Keratinocyte (primary cell): ENCODE data around the gene ULK4. TPM values are rescaled to one million over a fixed set of nuclear protein-coding genes. Genes with fewer than 3 reads are reported as not detected.

Source experiments
- DNase-seq: peaks from one replicate; pipeline ENCODE4 v3.0.0-alpha.2; 2011; ENCODE audit warnings: low read depth, missing footprints, low spot score
- FAIRE-seq: peaks from 2 replicates; lab custom pipeline; 2011; peaks lifted over from hg19 to GRCh38; lab: Jason Lieb, UNC
- H2AFZ ChIP-seq: 2 replicates; pipeline ENCODE4 v1.6.0; 2012; ENCODE audit warnings: low read length, control low read depth, inconsistent platforms; ENCODE audit not compliant: control insufficient read depth
- H3K27ac ChIP-seq: 2 replicates; pipeline ENCODE4 v1.5.1; 2011; ENCODE audit warnings: low read length; ENCODE audit not compliant: control insufficient read depth, insufficient read depth
- H3K27me3 ChIP-seq: 3 replicates; pipeline ENCODE4 v1.6.0; 2011; ENCODE audit warnings: low read length; ENCODE audit not compliant: control insufficient read depth, insufficient read depth; ENCODE audit errors: extremely low read depth
- H3K36me3 ChIP-seq, 2 experiments: 2 replicates in 1 of 2; 3 replicates in 1 of 2; pipeline ENCODE4 v1.5.1; 2011; ENCODE audit warnings: low read length in 2 of 2, mild to moderate bottlenecking in 1 of 2; ENCODE audit not compliant: control insufficient read depth in 2 of 2, insufficient read depth in 2 of 2; ENCODE audit errors: extremely low read depth in 1 of 2
- H3K4me1 ChIP-seq: 3 replicates; pipeline ENCODE4 v1.5.1; 2011; ENCODE audit warnings: low read length; ENCODE audit not compliant: control insufficient read depth, insufficient read depth; ENCODE audit errors: extremely low read depth
- H3K4me2 ChIP-seq: 3 replicates; pipeline ENCODE4 v1.6.0; 2011; ENCODE audit warnings: low read depth, low read length; ENCODE audit not compliant: control insufficient read depth, insufficient read depth; ENCODE audit errors: extremely low read depth
- H3K4me3 ChIP-seq, 3 experiments: fragments of 200-600 bp in 1 of 3; sonication (generic) in 1 of 3; 2 replicates in 2 of 3; 3 replicates in 1 of 3; pipeline ENCODE4 v1.5.1; 2011 to 2016; ENCODE audit warnings: low read length in 3 of 3, mild to moderate bottlenecking in 3 of 3, control low read depth in 2 of 3, inconsistent platforms in 1 of 3, low read depth in 1 of 3, mixed read lengths in 1 of 3, mixed run types in 1 of 3, moderate library complexity in 1 of 3; ENCODE audit not compliant: control insufficient read depth in 2 of 3, insufficient read depth in 2 of 3; ENCODE audit errors: extremely low read depth in 1 of 3
- H3K79me2 ChIP-seq: 2 replicates; pipeline ENCODE4 v1.6.0; 2012; ENCODE audit warnings: low read length; ENCODE audit not compliant: control insufficient read depth, insufficient read depth
- H3K9ac ChIP-seq: 3 replicates; pipeline ENCODE4 v1.6.0; 2011; ENCODE audit warnings: low read length; ENCODE audit not compliant: control insufficient read depth, insufficient read depth; ENCODE audit errors: extremely low read depth
- H3K9me1 ChIP-seq: 3 replicates; pipeline ENCODE4 v1.6.0; 2011; ENCODE audit warnings: low read length; ENCODE audit not compliant: control insufficient read depth, insufficient read depth; ENCODE audit errors: extremely low read depth
- H3K9me3 ChIP-seq: 2 replicates; pipeline ENCODE4 v1.5.1; 2012; ENCODE audit warnings: low read depth, low read length; ENCODE audit not compliant: control insufficient read depth
- H4K20me1 ChIP-seq: 3 replicates; pipeline ENCODE4 v1.6.0; 2011; ENCODE audit warnings: low read length; ENCODE audit not compliant: control insufficient read depth, insufficient read depth; ENCODE audit errors: extremely low read depth
- EZH2 ChIP-seq: IDR thresholded peaks from one replicate; pipeline ENCODE4 v1.6.1; 2012; ENCODE audit warnings: inconsistent platforms, mild to moderate bottlenecking, low read length, moderate library complexity
- dilution Hi-C: fragments of 300-500 bp; cut with MboI; formaldehyde crosslinking; loops from one replicate; pipeline ENCODE4 v1.7.0; 2020; ENCODE audit warnings: low sequenced_read_pairs; ENCODE audit not compliant: extremely low pct_ligation_motif_present
- polyA plus RNA-seq, 5 experiments: library from polyadenylated mRNA; depleted of rRNA in 3 of 5; stranded (reverse) in 3 of 5; stranded (forward) in 1 of 5; unstranded in 1 of 5; fragments of >200 nt; gene quantifications; 1 replicate in 1 of 5; 2 replicates in 3 of 5; 3 replicates in 1 of 5; pipeline versions ENCODE4 v1.2.1 to v1.2.3, GENCODE V29; 2011 to 2012; ENCODE audit warnings: missing spikeins in 2 of 5, low read depth in 1 of 5, low replicate concordance in 1 of 5
- TF ChIP-seq, protein P1 (sequence below), 3 experiments: IDR thresholded peaks in 1 of 3; conservative IDR thresholded peaks in 1 of 3; optimal IDR thresholded peaks in 1 of 3; 2 replicates in 2 of 3; 3 replicates in 1 of 3; pipeline versions ENCODE3 to v1.5.1; 2011; ENCODE audit warnings: low read length in 3 of 3, mild to moderate bottlenecking in 3 of 3, moderate library complexity in 2 of 3, control low read depth in 1 of 3, inconsistent platforms in 1 of 3; ENCODE audit not compliant: insufficient read depth in 2 of 3; ENCODE audit errors: extremely low read depth in 1 of 3

Gene ULK4
- polyA plus RNA-seq, 1 donor (not counting 4 experiments of a cell fraction or from before 2014, with no cell fraction given), result 6.1 TPM

DNA sequence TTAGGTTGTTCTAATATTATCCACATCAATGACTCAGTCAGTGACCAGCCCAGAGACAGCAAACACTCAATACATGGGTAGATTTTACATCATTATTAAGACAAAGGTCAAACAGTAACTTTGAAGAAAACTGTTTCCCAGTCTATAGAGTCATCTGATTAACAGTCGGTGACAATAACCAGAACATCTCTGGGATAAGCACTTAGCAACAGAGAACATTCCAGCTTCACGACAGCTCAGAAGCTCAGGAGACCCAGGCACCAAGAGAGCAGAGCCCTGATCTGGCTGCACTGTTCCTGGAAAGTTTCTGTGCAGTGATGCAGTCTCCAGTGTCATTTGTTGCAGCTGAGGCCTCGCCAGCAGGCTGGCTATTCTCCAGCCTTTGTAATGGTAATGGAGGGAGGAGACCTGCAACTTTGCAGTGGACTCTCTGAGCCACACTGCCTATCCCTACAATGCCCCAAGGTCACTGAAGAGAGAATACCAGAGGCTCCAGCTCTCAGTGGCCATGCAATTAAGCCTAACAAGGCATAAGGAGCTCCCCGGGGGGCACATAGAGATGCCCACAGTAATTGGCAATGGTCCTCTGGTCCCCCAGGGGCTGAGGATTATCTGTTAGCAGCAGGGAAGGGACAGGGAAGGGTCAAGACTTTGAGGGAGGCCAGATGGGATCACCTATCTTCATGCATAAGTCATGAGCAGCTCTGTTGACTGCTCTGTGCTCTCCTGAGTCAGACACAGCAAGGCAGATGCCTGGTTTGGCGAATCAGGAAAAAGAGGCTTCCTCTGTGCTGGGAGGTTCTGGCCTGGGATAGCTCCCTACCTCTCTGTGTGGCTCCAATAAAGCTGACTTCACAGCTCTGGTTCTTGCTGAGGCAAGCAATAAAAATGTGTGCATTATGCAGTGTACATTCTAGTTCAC, 599.0 kb downstream of the ULK4 start:
- Histone ChIP-seq H4K20me1 (no peaks in the 10 kb centered on the region), H3K36me3 (no peaks in the 10 kb centered on the region), H3K9me3 (no peaks in the 10 kb centered on the region), H2AFZ (no peak overlapping the region), H3K27ac (no peak overlapping the region), H3K27me3 (no peaks in the 10 kb centered on the region), H3K4me2 (no peak overlapping the region), H3K9ac (no peak overlapping the region), H3K4me3 (no peak overlapping the region), H3K9me1 (no peaks in the 10 kb centered on the region), H3K4me1 (no peaks in the 10 kb centered on the region), H3K79me2 (no peaks in the 10 kb centered on the region)
- dilution Hi-C loops, result no loop called here
- no peak for TF ChIP-seq EZH2
- TF ChIP-seq, protein P1, sequence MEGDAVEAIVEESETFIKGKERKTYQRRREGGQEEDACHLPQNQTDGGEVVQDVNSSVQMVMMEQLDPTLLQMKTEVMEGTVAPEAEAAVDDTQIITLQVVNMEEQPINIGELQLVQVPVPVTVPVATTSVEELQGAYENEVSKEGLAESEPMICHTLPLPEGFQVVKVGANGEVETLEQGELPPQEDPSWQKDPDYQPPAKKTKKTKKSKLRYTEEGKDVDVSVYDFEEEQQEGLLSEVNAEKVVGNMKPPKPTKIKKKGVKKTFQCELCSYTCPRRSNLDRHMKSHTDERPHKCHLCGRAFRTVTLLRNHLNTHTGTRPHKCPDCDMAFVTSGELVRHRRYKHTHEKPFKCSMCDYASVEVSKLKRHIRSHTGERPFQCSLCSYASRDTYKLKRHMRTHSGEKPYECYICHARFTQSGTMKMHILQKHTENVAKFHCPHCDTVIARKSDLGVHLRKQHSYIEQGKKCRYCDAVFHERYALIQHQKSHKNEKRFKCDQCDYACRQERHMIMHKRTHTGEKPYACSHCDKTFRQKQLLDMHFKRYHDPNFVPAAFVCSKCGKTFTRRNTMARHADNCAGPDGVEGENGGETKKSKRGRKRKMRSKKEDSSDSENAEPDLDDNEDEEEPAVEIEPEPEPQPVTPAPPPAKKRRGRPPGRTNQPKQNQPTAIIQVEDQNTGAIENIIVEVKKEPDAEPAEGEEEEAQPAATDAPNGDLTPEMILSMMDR (optimal IDR thresholded peaks at IDR 0.05 in 1 of 3, IDR thresholded peaks at IDR 0.05 in 1 of 3, conservative IDR thresholded peaks at IDR 0.05 in 1 of 3; ENCODE audit: extremely low read depth in 1 of 3, insufficient read depth in 2 of 3, low read length in 3 of 3), result no peak
- no peak for DNase-seq
- FAIRE-seq, result no peak

GRCh38 chr3:41357271-41357670, 604.6 kb downstream of the ULK4 start:
- Histone ChIP-seq H3K4me3 (no peak overlapping the region), H3K27me3 (no peaks in the 10 kb centered on the region), H3K9ac (no peak overlapping the region), H3K27ac (no peak overlapping the region), H3K36me3 (no peaks in the 10 kb centered on the region), H3K79me2 (no peaks in the 10 kb centered on the region), H4K20me1 (no peaks in the 10 kb centered on the region), H3K9me1 (no peaks in the 10 kb centered on the region), H3K4me1 (no peaks in the 10 kb centered on the region), H2AFZ (no peak overlapping the region), H3K4me2 (no peak overlapping the region), H3K9me3 (no peaks in the 10 kb centered on the region)
- dilution Hi-C loops, result no loop called here
- no peak for FAIRE-seq
- TF ChIP-seq, protein P1 (optimal IDR thresholded peaks at IDR 0.05 in 1 of 3, IDR thresholded peaks at IDR 0.05 in 1 of 3, conservative IDR thresholded peaks at IDR 0.05 in 1 of 3; ENCODE audit: extremely low read depth in 1 of 3, insufficient read depth in 2 of 3, low read length in 3 of 3), result no peak
- TF ChIP-seq EZH2, result no peak
- no peak for DNase-seq
